Calu3 (cell line): ENCODE results near the gene NPW. TPM values are rescaled to one million over a fixed set of nuclear protein-coding genes. Genes with fewer than 3 reads are reported as not detected.

Source experiments
- BruUV-seq: library from RNA; stranded (reverse); fragments of 400-500 nt; replicated peaks from 2 replicates; lab custom pipeline; 2021; lab: Mats Ljungman, UMichigan
- CTCF ChIA-PET: fragments of 300-600 bp; sonication (Branson Sonifier 250); formaldehyde crosslinking; loops from one replicate; lab custom pipeline; 2022; ENCODE audit warnings: antibody characterized with exemption; lab: Charles Lee
- DNase-seq: peaks from one replicate; pipeline ENCODE4 v3.0.0; 2022
- H3K27ac Mint-ChIP-seq: one replicate; pipeline ENCODE4 v1.8.0; 2022; ENCODE audit warnings: mixed read lengths; ENCODE audit not compliant: unreplicated experiment
- H3K27me3 Mint-ChIP-seq: one replicate; pipeline ENCODE4 v1.8.0; 2022; ENCODE audit warnings: mixed read lengths; ENCODE audit not compliant: unreplicated experiment
- H3K36me3 Mint-ChIP-seq: one replicate; pipeline ENCODE4 v1.8.0; 2022; ENCODE audit warnings: mild to moderate bottlenecking, moderate library complexity, mixed read lengths; ENCODE audit not compliant: insufficient read depth, unreplicated experiment
- H3K4me1 Mint-ChIP-seq: one replicate; pipeline ENCODE4 v1.8.0; 2022; ENCODE audit warnings: mild to moderate bottlenecking, low read depth, mixed read lengths; ENCODE audit not compliant: unreplicated experiment
- H3K4me3 Mint-ChIP-seq: one replicate; pipeline ENCODE4 v1.8.0; 2022; ENCODE audit warnings: mild to moderate bottlenecking, low read depth, moderate library complexity, mixed read lengths; ENCODE audit not compliant: unreplicated experiment
- H3K9me3 Mint-ChIP-seq: one replicate; pipeline ENCODE4 v1.8.0; 2022; ENCODE audit warnings: low read depth, mixed read lengths; ENCODE audit not compliant: unreplicated experiment
- CTCF ChIP-seq: fragments of 200-600 bp; IDR thresholded peaks from one replicate; pipeline ENCODE4 v1.8.0; 2022; ENCODE audit warnings: antibody characterized with exemption; ENCODE audit not compliant: unreplicated experiment
- intact Hi-C: fragments of 100-400 bp; cut with micrococcal nuclease; formaldehyde crosslinking; loops from one replicate; pipeline ENCODE4 v1.10.0; 2022; ENCODE audit not compliant: unreplicated experiment
- total RNA-seq: library from RNA; stranded (reverse); gene quantifications from 2 replicates; pipeline ENCODE4 v1.2.3, GENCODE V29; 2022

The NPW gene
- total RNA-seq, 1 experiment from 2014 or later = 1.5 TPM

DNA sequence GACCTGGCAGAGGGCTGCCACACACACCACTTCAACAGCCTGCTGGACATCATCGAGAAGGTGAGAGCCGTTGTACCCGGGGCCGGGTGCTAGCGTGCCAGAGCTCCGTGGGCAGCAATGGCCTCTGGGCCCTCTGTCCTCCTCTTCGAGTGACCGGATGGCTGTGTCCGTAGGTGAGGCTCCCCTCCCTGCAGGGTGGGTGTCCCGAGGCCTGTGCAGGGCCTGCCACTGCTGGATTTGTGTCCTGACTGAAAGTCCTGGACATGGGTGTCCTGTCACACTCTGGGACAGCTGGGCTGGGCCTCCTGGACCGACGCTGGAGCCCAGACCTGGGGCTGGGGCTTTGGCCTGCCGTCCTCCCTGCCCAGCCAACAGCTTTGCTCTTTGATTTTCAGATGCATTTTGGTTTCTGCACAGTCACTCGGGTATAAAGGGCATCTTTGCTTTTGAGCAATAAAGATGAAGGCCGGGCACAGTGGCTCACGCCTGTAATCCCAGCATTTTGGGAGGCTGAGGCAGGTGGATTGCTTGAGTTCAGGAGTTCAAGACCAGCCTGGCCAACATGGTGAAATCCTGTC lies 44.9 kb downstream of the NPW start:
- CTCF ChIA-PET = no interaction called here
- no peak for DNase-seq
- Mint-ChIP-seq H3K4me1 (no peaks in the 10 kb centered on the region), H3K27ac (no peak overlapping the region), H3K27me3 (no peaks in the 10 kb centered on the region), H3K9me3 (no peaks in the 10 kb centered on the region), H3K36me3 (peaks cover 33% of the 10 kb centered on the region), H3K4me3 (no peak overlapping the region)
- intact Hi-C loops = no loop called here
- TF ChIP-seq CTCF = no peak
- no TSS peak for BruUV-seq

DNA sequence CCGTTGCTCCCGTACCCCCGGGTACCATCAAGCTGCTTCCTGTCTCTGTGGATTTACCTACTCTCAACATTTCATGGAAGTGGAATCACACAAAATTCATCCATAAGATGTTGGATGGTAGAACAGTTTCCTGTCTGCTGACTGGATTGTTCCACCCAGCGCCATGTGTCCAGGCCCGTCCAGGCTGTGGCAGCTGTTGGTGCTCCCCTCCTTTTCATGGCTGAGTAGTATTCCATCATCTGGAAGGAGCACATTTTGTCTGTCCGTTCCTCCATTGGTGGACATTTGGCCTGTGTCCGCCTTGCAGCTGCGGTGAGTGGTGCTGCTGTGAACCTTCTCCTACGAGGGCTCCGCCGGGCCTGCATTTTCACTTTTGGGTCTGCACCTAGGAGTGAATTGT lies 46.6 kb downstream of the NPW start:
- no peak for TF ChIP-seq CTCF
- BruUV-seq = no TSS peak
- no peaks in the 10 kb centered on the region for H3K27me3 Mint-ChIP-seq
- CTCF ChIA-PET = interaction anchor here (0.6 kb wide), 1 partner anchor 770 kb away, joined by 3 read pairs; no protein-coding TSS in a partner anchor
- H3K4me1 Mint-ChIP-seq = no peaks in the 10 kb centered on the region
- intact Hi-C loops = no loop called here
- no peak overlapping the region for H3K4me3 Mint-ChIP-seq
- no peaks in the 10 kb centered on the region for H3K9me3 Mint-ChIP-seq
- no peak for DNase-seq
- H3K36me3 Mint-ChIP-seq = peaks cover 33% of the 10 kb centered on the region
- no peak overlapping the region for H3K27ac Mint-ChIP-seq

Other genes starting within 250 kb of the NPW start
- gene NME3, start 248.2 kb upstream of the NPW start, total RNA-seq = 64.3 and 73.1 TPM in 2 replicates
- 30.8 and 42.2 TPM in 2 replicates for gene EME2, start 247.0 kb upstream of the NPW start, total RNA-seq
- gene MRPS34, start 246.7 kb upstream of the NPW start, total RNA-seq = 128 and 135 TPM in 2 replicates
- gene SPSB3, start 237.2 kb upstream of the NPW start, total RNA-seq = 44.3 and 45.2 TPM in 2 replicates
- gene NUBP2, start 236.8 kb upstream of the NPW start, total RNA-seq = 91.8 and 98.1 TPM in 2 replicates
- gene IGFALS, start 226.1 kb upstream of the NPW start, total RNA-seq = not detected in 2 replicates
- 48.0 and 48.2 TPM in 2 replicates for gene HAGH, start 193.0 kb upstream of the NPW start, total RNA-seq
- 33.1 and 43.3 TPM in 2 replicates for gene FAHD1, start 192.6 kb upstream of the NPW start, total RNA-seq
- not detected in 2 replicates for gene MEIOB, start 147.6 kb upstream of the NPW start, total RNA-seq
- 0.29 TPM in 1 of 2 replicates, not detected in the other for gene HS3ST6, start 101.4 kb upstream of the NPW start, total RNA-seq
- 20.3 and 27.1 TPM in 2 replicates for gene MSRB1, start 76.6 kb upstream of the NPW start, total RNA-seq
- not detected in 2 replicates for gene RPL3L, start 65.1 kb upstream of the NPW start, total RNA-seq
- gene NDUFB10, start 60.2 kb upstream of the NPW start, total RNA-seq = 148 and 153 TPM in 2 replicates
- gene RPS2, start 55.0 kb upstream of the NPW start, total RNA-seq = 2,674 and 2,950 TPM in 2 replicates
- gene RNF151, start 52.9 kb upstream of the NPW start, total RNA-seq = not detected in 2 replicates
- gene TBL3, start 47.7 kb upstream of the NPW start, total RNA-seq = 62.0 and 71.1 TPM in 2 replicates
- 10.1 and 11.8 TPM in 2 replicates for gene NOXO1, start 38.3 kb upstream of the NPW start, total RNA-seq
- 40.8 and 43.5 TPM in 2 replicates for gene GFER, start 35.6 kb upstream of the NPW start, total RNA-seq
- 3.6 and 3.8 TPM in 2 replicates for gene SYNGR3, start 29.8 kb upstream of the NPW start, total RNA-seq
- 72.4 and 73.1 TPM in 2 replicates for gene ZNF598, start 10.0 kb upstream of the NPW start, total RNA-seq
- 15.7 and 22.0 TPM in 2 replicates for gene NHERF2, start 7.1 kb downstream of the NPW start, total RNA-seq
- 32.8 and 33.8 TPM in 2 replicates for gene NTHL1, start 28.0 kb downstream of the NPW start, total RNA-seq
- 170 and 194 TPM in 2 replicates for gene TSC2, start 28.2 kb downstream of the NPW start, total RNA-seq
- gene PKD1, start 116.1 kb downstream of the NPW start, total RNA-seq = 82.0 and 86.0 TPM in 2 replicates
- 10.8 and 12.3 TPM in 2 replicates for gene RAB26, start 128.8 kb downstream of the NPW start, total RNA-seq
- gene TRAF7, start 136.0 kb downstream of the NPW start, total RNA-seq = 118 and 127 TPM in 2 replicates
- 1.4 and 2.6 TPM in 2 replicates for gene CASKIN1, start 176.8 kb downstream of the NPW start, total RNA-seq
- 58.0 and 59.7 TPM in 2 replicates for gene MLST8, start 185.7 kb downstream of the NPW start, total RNA-seq
- 15.8 and 17.3 TPM in 2 replicates for gene BRICD5, start 191.1 kb downstream of the NPW start, total RNA-seq
- gene PGP, start 195.1 kb downstream of the NPW start, total RNA-seq = 45.0 and 49.6 TPM in 2 replicates
- gene E4F1, start 203.8 kb downstream of the NPW start, total RNA-seq = 35.4 and 36.5 TPM in 2 replicates
- 5.7 and 7.5 TPM in 2 replicates for gene DNASE1L2, start 216.7 kb downstream of the NPW start, total RNA-seq
- gene ECI1, start 231.8 kb downstream of the NPW start, total RNA-seq = 85.7 and 87.5 TPM in 2 replicates
- gene RNPS1, start 248.3 kb downstream of the NPW start, total RNA-seq = 287 and 301 TPM in 2 replicates